WTC11 (cell line): ENCODE measurements around the gene RGS16. TPM values are rescaled to one million over a fixed set of nuclear protein-coding genes. Genes with fewer than 3 reads are reported as not detected.

ENCODE experiments used
- ATAC-seq: fragments of 200-7000 bp; cut with Tn5 transposase; 2 replicates; pipeline ENCODE4 v1.10.0; 2021; ENCODE audit warnings: mild to moderate bottlenecking, moderate library complexity
- CTCF ChIA-PET: fragments of 300-600 bp; sonication (Branson Sonifier 250); formaldehyde crosslinking; loops from one replicate; lab custom pipeline; 2021; ENCODE audit warnings: antibody characterized with exemption; lab: Charles Lee
- POLR2A ChIA-PET: fragments of 350-600 bp; sonication (Branson Sonifier 250); formaldehyde crosslinking; loops from one replicate; lab custom pipeline; 2021; ENCODE audit warnings: antibody characterized with exemption; lab: Charles Lee
- DNase-seq: peaks from one replicate; pipeline ENCODE4 v3.0.0; 2021; ENCODE audit warnings: low spot score
- H3K27ac Mint-ChIP-seq: 2 replicates; pipeline ENCODE4 v1.8.0; 2021; ENCODE audit warnings: mixed read lengths
- H3K27me3 Mint-ChIP-seq: 2 replicates; pipeline ENCODE4 v1.8.0; 2021; ENCODE audit warnings: low read depth, mild to moderate bottlenecking, moderate library complexity, mixed read lengths
- H3K36me3 Mint-ChIP-seq: 2 replicates; pipeline ENCODE4 v1.8.0; 2021; ENCODE audit warnings: mixed read lengths
- H3K4me1 Mint-ChIP-seq: 2 replicates; pipeline ENCODE4 v1.8.0; 2022; ENCODE audit warnings: mixed read lengths
- H3K4me3 Mint-ChIP-seq: 2 replicates; pipeline ENCODE4 v1.8.0; 2021; ENCODE audit warnings: mild to moderate bottlenecking, moderate library complexity, mixed read lengths
- H3K9me3 Mint-ChIP-seq: 2 replicates; pipeline ENCODE4 v1.8.0; 2021; ENCODE audit warnings: mixed read lengths
- AFF4 ChIP-seq: sonication (generic); formaldehyde crosslinking; IDR thresholded peaks from 2 replicates; pipeline ENCODE4 v1.8.1; 2023; ENCODE audit warnings: mild to moderate bottlenecking, missing genetic modification reagents, borderline replicate concordance
- ATF3 ChIP-seq: sonication (generic); formaldehyde crosslinking; conservative IDR thresholded peaks from 2 replicates; pipeline ENCODE4 v1.8.1; 2022; ENCODE audit warnings: mild to moderate bottlenecking, missing genetic modification reagents
- FOXJ3 ChIP-seq: sonication (generic); formaldehyde crosslinking; IDR thresholded peaks from 2 replicates; pipeline ENCODE4 v1.9.0; 2021; ENCODE audit warnings: missing genetic modification reagents, mild to moderate bottlenecking, borderline replicate concordance
- IRF2 ChIP-seq: sonication (generic); formaldehyde crosslinking; IDR thresholded peaks from 2 replicates; pipeline ENCODE4 v1.8.0; 2022; ENCODE audit warnings: low read depth, missing genetic modification reagents, borderline replicate concordance
- JAZF1 ChIP-seq: fragments of 250-450 bp; sonication (Bioruptor Pico); IDR thresholded peaks from 2 replicates; pipeline ENCODE4 v1.9.0; 2021; ENCODE audit warnings: moderate library complexity, mild to moderate bottlenecking, inconsistent platforms
- MXD4 ChIP-seq: fragments of 250-450 bp; sonication (Bioruptor Pico); IDR thresholded peaks from 2 replicates; pipeline ENCODE4 v1.8.0; 2021; ENCODE audit warnings: mild to moderate bottlenecking, moderate library complexity, borderline replicate concordance
- MYBL2 ChIP-seq: sonication (generic); formaldehyde crosslinking; IDR thresholded peaks from 2 replicates; pipeline ENCODE4 v1.8.1; 2023; ENCODE audit warnings: mild to moderate bottlenecking, moderate library complexity, missing genetic modification reagents
- NR1H2 ChIP-seq: sonication (generic); formaldehyde crosslinking; IDR thresholded peaks from 2 replicates; pipeline ENCODE4 v1.9.0; 2021; ENCODE audit warnings: mild to moderate bottlenecking, moderate library complexity, missing genetic modification reagents
- RELA ChIP-seq: sonication (generic); formaldehyde crosslinking; IDR thresholded peaks from 2 replicates; pipeline ENCODE4 v1.8.1; 2022; ENCODE audit warnings: missing genetic modification reagents, mild to moderate bottlenecking, borderline replicate concordance
- TEAD4 ChIP-seq: sonication (generic); formaldehyde crosslinking; IDR thresholded peaks from 2 replicates; pipeline ENCODE4 v1.8.0; 2022; ENCODE audit warnings: mild to moderate bottlenecking, missing genetic modification reagents
- ZBTB21 ChIP-seq: sonication (generic); formaldehyde crosslinking; IDR thresholded peaks from 2 replicates; pipeline ENCODE4 v1.8.1; 2023; ENCODE audit warnings: mild to moderate bottlenecking, missing genetic modification reagents, borderline replicate concordance
- ZNF396 ChIP-seq: fragments of 250-450 bp; sonication (Bioruptor Pico); IDR thresholded peaks from 2 replicates; pipeline ENCODE4 v1.8.0; 2021; ENCODE audit warnings: mild to moderate bottlenecking, moderate library complexity, borderline replicate concordance
- ZNF416 ChIP-seq: fragments of 250-450 bp; sonication (Bioruptor Pico); IDR thresholded peaks from 2 replicates; pipeline ENCODE4 v1.9.0; 2021; ENCODE audit warnings: mild to moderate bottlenecking, inconsistent platforms
- total RNA-seq: library from RNA; stranded (reverse); gene quantifications from 3 replicates; pipeline ENCODE4 v1.2.3, GENCODE V29; 2021
- TF ChIP-seq, protein P1 (sequence below): fragments of 250-450 bp; sonication (Bioruptor Pico); IDR thresholded peaks from 2 replicates; pipeline ENCODE4 v1.9.0; 2021; ENCODE audit warnings: mild to moderate bottlenecking
- TF ChIP-seq, protein P2 (sequence below): sonication (generic); formaldehyde crosslinking; IDR thresholded peaks from 2 replicates; pipeline ENCODE4 v1.8.1; 2022; ENCODE audit warnings: missing genetic modification reagents, borderline replicate concordance

RGS16 gene
- total RNA-seq, 1 experiment from 2014 or later, result 17.8 TPM

DNA sequence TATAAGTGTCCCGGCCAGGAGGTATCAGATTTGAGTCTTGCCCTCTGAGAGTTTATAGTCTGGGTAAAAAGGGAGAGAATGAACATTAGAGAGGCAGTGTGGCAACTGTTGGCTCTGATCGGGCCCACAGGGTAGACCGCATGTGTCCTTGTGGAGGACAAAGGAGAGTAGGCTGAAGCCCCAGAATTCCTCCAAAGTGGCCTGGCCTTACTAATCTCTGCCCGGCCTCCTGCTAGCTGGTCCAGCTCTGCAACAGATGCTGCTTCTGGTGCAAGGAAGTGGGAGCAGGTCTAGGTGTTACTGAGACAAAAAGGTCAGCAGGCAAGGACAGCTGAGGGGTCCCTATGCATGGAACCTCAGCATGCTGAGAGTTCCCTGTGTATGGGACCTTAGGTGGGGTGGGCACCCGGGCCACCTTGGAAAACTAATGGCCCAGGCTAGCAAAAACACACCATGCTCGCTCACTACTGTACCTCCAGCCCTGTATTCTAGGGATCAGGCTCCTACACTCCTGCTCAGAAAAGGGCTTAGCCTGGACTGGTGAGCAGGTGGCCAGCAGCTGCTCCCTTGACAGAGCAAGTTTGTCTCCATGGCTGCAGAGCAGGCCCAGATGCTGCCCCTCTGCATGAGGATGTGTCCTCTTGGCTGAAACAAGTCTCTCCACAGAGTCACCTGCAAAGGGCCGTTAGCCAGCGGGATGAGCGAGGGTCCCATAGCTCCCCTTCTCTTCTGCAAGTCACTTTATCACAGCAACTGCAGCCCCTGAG, 30.3 kb upstream of the RGS16 start:
- DNase-seq, result no peak
- H3K27ac Mint-ChIP-seq, result no peak overlapping the region
- no peak for ATAC-seq
- CTCF ChIA-PET, result interaction anchor here (1.0 to 1.7 kb wide), 2 partner anchors 33 to 148 kb away, joined by 3 to 6 read pairs; no protein-coding TSS in a partner anchor
- TF ChIP-seq ZNF416 (CRISPR knock-in tag), result no peak
- TF ChIP-seq JAZF1 (CRISPR knock-in tag), result no peak
- no peak for TF ChIP-seq IRF2 (CRISPR knock-in tag)
- TF ChIP-seq, all 79 proteins: peak for 0
- Mint-ChIP-seq H3K36me3 (no peaks in the 10 kb centered on the region), H3K9me3 (no peaks in the 10 kb centered on the region), H3K27me3 (no peaks in the 10 kb centered on the region), H3K4me1 (peaks cover 37% of the 10 kb centered on the region), H3K4me3 (no peak overlapping the region)
- POLR2A ChIA-PET, result interaction anchor here (1.5 kb wide), 1 partner anchor 18 kb away, joined by 7 read pairs; no protein-coding TSS in a partner anchor

GRCh38 chr1:182633657-182634281, 29.6 kb upstream of the RGS16 start:
- TF ChIP-seq ZBTB21, result no peak
- TF ChIP-seq ZNF396 (CRISPR knock-in tag), result no peak
- TF ChIP-seq, protein P1, sequence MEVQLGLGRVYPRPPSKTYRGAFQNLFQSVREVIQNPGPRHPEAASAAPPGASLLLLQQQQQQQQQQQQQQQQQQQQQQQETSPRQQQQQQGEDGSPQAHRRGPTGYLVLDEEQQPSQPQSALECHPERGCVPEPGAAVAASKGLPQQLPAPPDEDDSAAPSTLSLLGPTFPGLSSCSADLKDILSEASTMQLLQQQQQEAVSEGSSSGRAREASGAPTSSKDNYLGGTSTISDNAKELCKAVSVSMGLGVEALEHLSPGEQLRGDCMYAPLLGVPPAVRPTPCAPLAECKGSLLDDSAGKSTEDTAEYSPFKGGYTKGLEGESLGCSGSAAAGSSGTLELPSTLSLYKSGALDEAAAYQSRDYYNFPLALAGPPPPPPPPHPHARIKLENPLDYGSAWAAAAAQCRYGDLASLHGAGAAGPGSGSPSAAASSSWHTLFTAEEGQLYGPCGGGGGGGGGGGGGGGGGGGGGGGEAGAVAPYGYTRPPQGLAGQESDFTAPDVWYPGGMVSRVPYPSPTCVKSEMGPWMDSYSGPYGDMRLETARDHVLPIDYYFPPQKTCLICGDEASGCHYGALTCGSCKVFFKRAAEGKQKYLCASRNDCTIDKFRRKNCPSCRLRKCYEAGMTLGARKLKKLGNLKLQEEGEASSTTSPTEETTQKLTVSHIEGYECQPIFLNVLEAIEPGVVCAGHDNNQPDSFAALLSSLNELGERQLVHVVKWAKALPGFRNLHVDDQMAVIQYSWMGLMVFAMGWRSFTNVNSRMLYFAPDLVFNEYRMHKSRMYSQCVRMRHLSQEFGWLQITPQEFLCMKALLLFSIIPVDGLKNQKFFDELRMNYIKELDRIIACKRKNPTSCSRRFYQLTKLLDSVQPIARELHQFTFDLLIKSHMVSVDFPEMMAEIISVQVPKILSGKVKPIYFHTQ (CRISPR knock-in tag), result no peak
- no peak for TF ChIP-seq TEAD4 (CRISPR knock-in tag)
- no peak for TF ChIP-seq RELA (CRISPR knock-in tag)
- TF ChIP-seq NR1H2 (CRISPR knock-in tag), result no peak
- TF ChIP-seq AFF4 (CRISPR knock-in tag), result no peak
- TF ChIP-seq FOXJ3 (CRISPR knock-in tag), result no peak
- TF ChIP-seq, protein P2, sequence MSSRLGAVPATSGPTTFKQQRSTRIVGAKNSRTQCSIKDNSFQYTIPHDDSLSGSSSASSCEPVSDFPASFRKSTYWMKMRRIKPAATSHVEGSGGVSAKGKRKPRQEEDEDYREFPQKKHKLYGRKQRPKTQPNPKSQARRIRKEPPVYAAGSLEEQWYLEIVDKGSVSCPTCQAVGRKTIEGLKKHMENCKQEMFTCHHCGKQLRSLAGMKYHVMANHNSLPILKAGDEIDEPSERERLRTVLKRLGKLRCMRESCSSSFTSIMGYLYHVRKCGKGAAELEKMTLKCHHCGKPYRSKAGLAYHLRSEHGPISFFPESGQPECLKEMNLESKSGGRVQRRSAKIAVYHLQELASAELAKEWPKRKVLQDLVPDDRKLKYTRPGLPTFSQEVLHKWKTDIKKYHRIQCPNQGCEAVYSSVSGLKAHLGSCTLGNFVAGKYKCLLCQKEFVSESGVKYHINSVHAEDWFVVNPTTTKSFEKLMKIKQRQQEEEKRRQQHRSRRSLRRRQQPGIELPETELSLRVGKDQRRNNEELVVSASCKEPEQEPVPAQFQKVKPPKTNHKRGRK, result no peak
- no peak for TF ChIP-seq ATF3
- no peak for TF ChIP-seq MXD4 (CRISPR knock-in tag)
- no peak for TF ChIP-seq MYBL2 (CRISPR knock-in tag)
- H3K27me3 Mint-ChIP-seq, result no peaks in the 10 kb centered on the region
- no peaks in the 10 kb centered on the region for H3K9me3 Mint-ChIP-seq
- H3K27ac Mint-ChIP-seq, result no peak overlapping the region
- DNase-seq (peak; percentile 47), ATAC-seq (peak; percentile 71)
- peaks cover 44% of the 10 kb centered on the region for H3K4me1 Mint-ChIP-seq
- no peak overlapping the region for H3K4me3 Mint-ChIP-seq
- CTCF ChIA-PET, result interaction anchor here (1.0 to 1.7 kb wide), 2 partner anchors 32 to 149 kb away, joined by 3 to 6 read pairs; no protein-coding TSS in a partner anchor
- no peaks in the 10 kb centered on the region for H3K36me3 Mint-ChIP-seq
- POLR2A ChIA-PET, result interaction anchor here (1.5 kb wide), 1 partner anchor 17 kb away, joined by 7 read pairs; no protein-coding TSS in a partner anchor
